Panc1 (cell line): ENCODE data around the gene ITGA11.

Source experiments
- POLR2AphosphoS5 ChIP-seq: IDR thresholded peaks from 2 replicates; pipeline ENCODE4 v1.6.1; 2012; ENCODE audit warnings: mild to moderate bottlenecking, low read depth, low read length, moderate library complexity
- TCF7L2 ChIP-seq: IDR thresholded peaks from 2 replicates; pipeline ENCODE4 v1.6.1; 2011; ENCODE audit warnings: mild to moderate bottlenecking, low read depth, low read length, inconsistent platforms
- TF ChIP-seq, protein P1 (sequence below): fragments of 450-650 bp; IDR thresholded peaks from 2 replicates; pipeline ENCODE4 v1.5.1; 2017; ENCODE audit warnings: mild to moderate bottlenecking

DNA sequence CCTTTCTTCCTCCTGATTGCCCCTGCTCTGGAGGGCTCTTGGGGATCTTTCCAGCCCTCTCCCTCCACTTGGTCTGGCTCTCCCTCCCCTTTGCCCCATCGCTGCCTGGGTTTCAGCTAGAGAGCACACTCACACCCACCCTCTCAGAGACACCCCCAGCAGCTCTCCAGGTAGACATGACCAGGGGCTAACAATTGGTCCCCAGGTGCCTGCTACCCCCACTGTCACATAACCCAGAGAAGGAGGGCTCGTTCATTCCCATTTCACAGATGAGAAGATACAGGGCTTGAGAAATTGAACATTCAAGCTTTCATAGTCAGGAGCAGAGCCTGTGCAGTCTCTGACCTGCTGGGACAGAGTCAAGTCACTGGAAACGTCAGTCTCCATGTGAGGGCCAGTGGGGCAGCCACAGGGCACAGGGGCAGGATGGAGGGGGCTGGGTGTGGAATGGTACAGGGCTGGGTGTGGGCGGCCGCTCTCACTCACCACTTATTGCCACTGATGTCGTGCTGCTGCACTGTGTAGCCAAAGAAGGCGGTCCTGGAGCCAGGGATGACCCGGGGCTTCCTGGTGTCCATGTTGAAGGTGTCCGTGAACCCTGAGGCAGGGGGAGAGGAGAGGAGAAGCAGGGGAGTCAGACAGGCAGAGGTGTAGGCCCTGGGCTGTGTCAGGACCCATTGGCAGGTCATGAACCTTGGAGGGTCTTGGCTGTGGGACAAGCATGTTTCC lies 29.4 kb downstream of the ITGA11 start:
- TF ChIP-seq POLR2AphosphoS5: no peak
- TF ChIP-seq, protein P1, sequence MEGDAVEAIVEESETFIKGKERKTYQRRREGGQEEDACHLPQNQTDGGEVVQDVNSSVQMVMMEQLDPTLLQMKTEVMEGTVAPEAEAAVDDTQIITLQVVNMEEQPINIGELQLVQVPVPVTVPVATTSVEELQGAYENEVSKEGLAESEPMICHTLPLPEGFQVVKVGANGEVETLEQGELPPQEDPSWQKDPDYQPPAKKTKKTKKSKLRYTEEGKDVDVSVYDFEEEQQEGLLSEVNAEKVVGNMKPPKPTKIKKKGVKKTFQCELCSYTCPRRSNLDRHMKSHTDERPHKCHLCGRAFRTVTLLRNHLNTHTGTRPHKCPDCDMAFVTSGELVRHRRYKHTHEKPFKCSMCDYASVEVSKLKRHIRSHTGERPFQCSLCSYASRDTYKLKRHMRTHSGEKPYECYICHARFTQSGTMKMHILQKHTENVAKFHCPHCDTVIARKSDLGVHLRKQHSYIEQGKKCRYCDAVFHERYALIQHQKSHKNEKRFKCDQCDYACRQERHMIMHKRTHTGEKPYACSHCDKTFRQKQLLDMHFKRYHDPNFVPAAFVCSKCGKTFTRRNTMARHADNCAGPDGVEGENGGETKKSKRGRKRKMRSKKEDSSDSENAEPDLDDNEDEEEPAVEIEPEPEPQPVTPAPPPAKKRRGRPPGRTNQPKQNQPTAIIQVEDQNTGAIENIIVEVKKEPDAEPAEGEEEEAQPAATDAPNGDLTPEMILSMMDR: no peak
- TF ChIP-seq TCF7L2: no peak
